Erythroblast (primary cell): ENCODE results near the gene EPHB1.

Source experiments
- GATA1 ChIP-seq: IDR thresholded peaks from 2 replicates; pipeline ENCODE4 v1.6.1; 2011; ENCODE audit warnings: low read depth, mild to moderate bottlenecking, control low read depth, low read length, moderate library complexity
- POLR2A ChIP-seq: IDR thresholded peaks from 2 replicates; pipeline ENCODE4 v1.6.1; 2011; ENCODE audit warnings: mild to moderate bottlenecking, low read length

DNA sequence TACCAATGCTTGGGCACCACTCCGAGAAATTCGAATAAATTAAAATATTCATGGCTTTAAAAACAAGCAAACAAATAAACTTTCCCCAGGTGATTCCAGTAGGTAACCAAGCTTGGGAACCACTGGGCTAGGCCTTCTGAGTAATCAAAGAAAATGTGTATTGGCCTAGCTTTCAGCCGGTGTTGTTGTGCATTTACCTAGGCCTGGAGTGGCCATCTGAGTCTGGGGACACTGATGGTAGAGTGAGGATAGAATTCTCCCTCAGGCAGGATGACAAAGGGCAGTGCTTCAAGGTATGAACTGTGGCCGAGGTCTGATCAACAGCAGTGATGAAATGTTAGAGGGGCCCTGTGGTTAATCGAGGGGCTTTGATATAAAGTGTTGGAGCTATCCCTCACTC, 440.5 kb downstream of the EPHB1 start:
- TF ChIP-seq POLR2A, result no peak
- TF ChIP-seq GATA1, result no peak
